WTC11 (cell line): ENCODE data around the gene PIK3R2. TPM values are rescaled to one million over a fixed set of nuclear protein-coding genes. Genes with fewer than 3 reads are reported as not detected.

ENCODE experiments used
- ATAC-seq: fragments of 200-7000 bp; cut with Tn5 transposase; 2 replicates; pipeline ENCODE4 v1.10.0; 2021; ENCODE audit warnings: mild to moderate bottlenecking, moderate library complexity
- CTCF ChIA-PET: fragments of 300-600 bp; sonication (Branson Sonifier 250); formaldehyde crosslinking; loops from one replicate; lab custom pipeline; 2021; ENCODE audit warnings: antibody characterized with exemption; lab: Charles Lee
- POLR2A ChIA-PET: fragments of 350-600 bp; sonication (Branson Sonifier 250); formaldehyde crosslinking; loops from one replicate; lab custom pipeline; 2021; ENCODE audit warnings: antibody characterized with exemption; lab: Charles Lee
- DNase-seq: peaks from one replicate; pipeline ENCODE4 v3.0.0; 2021; ENCODE audit warnings: low spot score
- H3K27ac Mint-ChIP-seq: 2 replicates; pipeline ENCODE4 v1.8.0; 2021; ENCODE audit warnings: mixed read lengths
- H3K27me3 Mint-ChIP-seq: 2 replicates; pipeline ENCODE4 v1.8.0; 2021; ENCODE audit warnings: low read depth, mild to moderate bottlenecking, moderate library complexity, mixed read lengths
- H3K36me3 Mint-ChIP-seq: 2 replicates; pipeline ENCODE4 v1.8.0; 2021; ENCODE audit warnings: mixed read lengths
- H3K4me1 Mint-ChIP-seq: 2 replicates; pipeline ENCODE4 v1.8.0; 2022; ENCODE audit warnings: mixed read lengths
- H3K4me3 Mint-ChIP-seq: 2 replicates; pipeline ENCODE4 v1.8.0; 2021; ENCODE audit warnings: mild to moderate bottlenecking, moderate library complexity, mixed read lengths
- H3K9me3 Mint-ChIP-seq: 2 replicates; pipeline ENCODE4 v1.8.0; 2021; ENCODE audit warnings: mixed read lengths
- ARID4B ChIP-seq: sonication (generic); formaldehyde crosslinking; IDR thresholded peaks from 2 replicates; pipeline ENCODE4 v1.8.0; 2023; ENCODE audit warnings: missing genetic modification reagents, mild to moderate bottlenecking, borderline replicate concordance
- ATF3 ChIP-seq: sonication (generic); formaldehyde crosslinking; conservative IDR thresholded peaks from 2 replicates; pipeline ENCODE4 v1.8.1; 2022; ENCODE audit warnings: mild to moderate bottlenecking, missing genetic modification reagents
- CDX4 ChIP-seq: fragments of 250-450 bp; sonication (Bioruptor Pico); IDR thresholded peaks from 2 replicates; pipeline ENCODE4 v1.9.0; 2021; ENCODE audit warnings: moderate library complexity, mild to moderate bottlenecking, inconsistent platforms, borderline replicate concordance
- EMX1 ChIP-seq: fragments of 250-450 bp; sonication (Bioruptor Pico); IDR thresholded peaks from 2 replicates; pipeline ENCODE4 v1.8.0; 2021; ENCODE audit warnings: mild to moderate bottlenecking
- FOXP1 ChIP-seq: sonication (generic); formaldehyde crosslinking; IDR thresholded peaks from 2 replicates; pipeline ENCODE4 v1.8.0; 2022; ENCODE audit warnings: missing genetic modification reagents, mild to moderate bottlenecking, moderate library complexity, borderline replicate concordance
- GTF2I ChIP-seq: fragments of 250-450 bp; sonication (Bioruptor Pico); conservative IDR thresholded peaks from 2 replicates; pipeline ENCODE4 v1.4.0; 2021; ENCODE audit warnings: mild to moderate bottlenecking
- HMGA2 ChIP-seq: fragments of 250-450 bp; sonication (Bioruptor Pico); IDR thresholded peaks from 2 replicates; pipeline ENCODE4 v1.4.0; 2021; ENCODE audit warnings: mild to moderate bottlenecking, moderate library complexity
- JUN ChIP-seq: sonication (generic); formaldehyde crosslinking; IDR thresholded peaks from 2 replicates; pipeline ENCODE4 v1.8.0; 2023; ENCODE audit warnings: mild to moderate bottlenecking, missing genetic modification reagents
- KAT7 ChIP-seq: sonication (generic); formaldehyde crosslinking; IDR thresholded peaks from 2 replicates; pipeline ENCODE4 v1.8.1; 2023; ENCODE audit warnings: missing genetic modification reagents, mild to moderate bottlenecking, borderline replicate concordance
- NFYB ChIP-seq: sonication (generic); formaldehyde crosslinking; conservative IDR thresholded peaks from 2 replicates; pipeline ENCODE4 v1.8.0; 2022; ENCODE audit warnings: low read depth, missing genetic modification reagents
- OVOL2 ChIP-seq: fragments of 250-450 bp; sonication (Bioruptor Pico); IDR thresholded peaks from 2 replicates; pipeline ENCODE4 v1.9.0; 2021; ENCODE audit warnings: mild to moderate bottlenecking, borderline replicate concordance
- TCF7 ChIP-seq: sonication (generic); formaldehyde crosslinking; IDR thresholded peaks from 2 replicates; pipeline ENCODE4 v1.8.0; 2022; ENCODE audit warnings: mild to moderate bottlenecking, low read depth, missing genetic modification reagents, moderate library complexity
- TEAD1 ChIP-seq: sonication (generic); formaldehyde crosslinking; IDR thresholded peaks from 2 replicates; pipeline ENCODE4 v1.8.0; 2022; ENCODE audit warnings: mild to moderate bottlenecking, missing genetic modification reagents
- TEAD4 ChIP-seq: sonication (generic); formaldehyde crosslinking; IDR thresholded peaks from 2 replicates; pipeline ENCODE4 v1.8.0; 2022; ENCODE audit warnings: mild to moderate bottlenecking, missing genetic modification reagents
- USF1 ChIP-seq: sonication (generic); formaldehyde crosslinking; IDR thresholded peaks from 2 replicates; pipeline ENCODE4 v1.8.0; 2022; ENCODE audit warnings: mild to moderate bottlenecking, missing genetic modification reagents
- ZNF138 ChIP-seq: sonication (generic); formaldehyde crosslinking; conservative IDR thresholded peaks from 2 replicates; pipeline ENCODE4 v1.8.1; 2022; ENCODE audit warnings: mild to moderate bottlenecking, moderate library complexity, missing genetic modification reagents
- ZNF219 ChIP-seq: sonication (generic); formaldehyde crosslinking; IDR thresholded peaks from 2 replicates; pipeline ENCODE4 v1.8.0; 2023; ENCODE audit warnings: missing genetic modification reagents, mild to moderate bottlenecking, borderline replicate concordance
- ZNF232 ChIP-seq: sonication (generic); formaldehyde crosslinking; IDR thresholded peaks from 2 replicates; pipeline ENCODE4 v1.8.0; 2022; ENCODE audit warnings: mild to moderate bottlenecking, missing genetic modification reagents
- ZNF263 ChIP-seq: sonication (generic); formaldehyde crosslinking; IDR thresholded peaks from 2 replicates; pipeline ENCODE4 v1.8.1; 2022; ENCODE audit warnings: low read depth, mild to moderate bottlenecking, moderate library complexity, missing genetic modification reagents
- ZNF317 ChIP-seq: sonication (generic); formaldehyde crosslinking; IDR thresholded peaks from 2 replicates; pipeline ENCODE4 v1.8.1; 2023; ENCODE audit warnings: low read depth, mild to moderate bottlenecking, moderate library complexity, missing genetic modification reagents, borderline replicate concordance
- ZNF425 ChIP-seq: fragments of 250-450 bp; sonication (Bioruptor Pico); conservative IDR thresholded peaks from 2 replicates; pipeline ENCODE4 v1.9.0; 2021; ENCODE audit warnings: mild to moderate bottlenecking
- ZNF512 ChIP-seq: sonication (generic); formaldehyde crosslinking; IDR thresholded peaks from 2 replicates; pipeline ENCODE4 v1.8.1; 2022; ENCODE audit warnings: missing genetic modification reagents, borderline replicate concordance
- total RNA-seq: library from RNA; stranded (reverse); gene quantifications from 3 replicates; pipeline ENCODE4 v1.2.3, GENCODE V29; 2021

Gene PIK3R2
- total RNA-seq, 1 experiment from 2014 or later: 56.9 TPM

- TF ChIP-seq ZNF263 (CRISPR knock-in tag): no peak
- TF ChIP-seq ATF3 (CRISPR knock-in tag): no peak
- TF ChIP-seq HMGA2 (CRISPR knock-in tag): no peak
- TF ChIP-seq ZNF317 (CRISPR knock-in tag): no peak
- TF ChIP-seq TCF7: no peak
- no peak for TF ChIP-seq EMX1 (CRISPR knock-in tag)
These were observed 33.8 kb upstream of the PIK3R2 start (continued) for GRCh38 chr19:18119013-18119716.

- CTCF ChIA-PET: interaction anchor here (1.1 to 1.3 kb wide), 2 partner anchors 42 to 48 kb away, joined by 3 to 4 read pairs; no protein-coding TSS in a partner anchor
- Mint-ChIP-seq H3K27me3 (peaks cover 9% of the 10 kb centered on the region), H3K4me1 (peaks cover 27% of the 10 kb centered on the region), H3K9me3 (no peaks in the 10 kb centered on the region), H3K27ac (no peak overlapping the region), H3K4me3 (no peak overlapping the region), H3K36me3 (peaks cover 6% of the 10 kb centered on the region; the same call in 1 of the 2 replicates)
- TF ChIP-seq ZNF425 (CRISPR knock-in tag) (no peak), GTF2I (no peak), USF1 (CRISPR knock-in tag) (no peak), ARID4B (CRISPR knock-in tag) (no peak), JUN (CRISPR knock-in tag) (no peak), OVOL2 (CRISPR knock-in tag) (no peak), ZNF512 (CRISPR knock-in tag) (no peak), FOXP1 (no peak), ZNF219 (CRISPR knock-in tag) (no peak), CDX4 (CRISPR knock-in tag) (no peak), TEAD1 (CRISPR knock-in tag) (no peak), KAT7 (CRISPR knock-in tag) (no peak), NFYB (CRISPR knock-in tag) (no peak), ZNF232 (CRISPR knock-in tag) (no peak), TEAD4 (no peak), ZNF138 (CRISPR knock-in tag) (no peak)
- no peak for ATAC-seq
- POLR2A ChIA-PET: no interaction called here
- DNase-seq: no peak
These were observed 33.3 kb upstream of the PIK3R2 start for GRCh38 chr19:18119717-18120105.
